Astrocyte (in vitro differentiated cells and primary cell): ENCODE results near the gene TBC1D14.

ENCODE experiments used
- EZH2 ChIP-seq: IDR thresholded peaks from 2 replicates; pipeline ENCODE4 v1.6.1; 2012; ENCODE audit warnings: mild to moderate bottlenecking, low read length, inconsistent platforms; ENCODE audit not compliant: insufficient read depth
- TF ChIP-seq, protein P1 (sequence below): IDR thresholded peaks from 2 replicates; pipeline ENCODE4 v1.5.1; 2011; ENCODE audit warnings: low read depth, mild to moderate bottlenecking, inconsistent platforms, low read length, moderate library complexity; ENCODE audit not compliant: insufficient read depth

- TF ChIP-seq, protein P1, sequence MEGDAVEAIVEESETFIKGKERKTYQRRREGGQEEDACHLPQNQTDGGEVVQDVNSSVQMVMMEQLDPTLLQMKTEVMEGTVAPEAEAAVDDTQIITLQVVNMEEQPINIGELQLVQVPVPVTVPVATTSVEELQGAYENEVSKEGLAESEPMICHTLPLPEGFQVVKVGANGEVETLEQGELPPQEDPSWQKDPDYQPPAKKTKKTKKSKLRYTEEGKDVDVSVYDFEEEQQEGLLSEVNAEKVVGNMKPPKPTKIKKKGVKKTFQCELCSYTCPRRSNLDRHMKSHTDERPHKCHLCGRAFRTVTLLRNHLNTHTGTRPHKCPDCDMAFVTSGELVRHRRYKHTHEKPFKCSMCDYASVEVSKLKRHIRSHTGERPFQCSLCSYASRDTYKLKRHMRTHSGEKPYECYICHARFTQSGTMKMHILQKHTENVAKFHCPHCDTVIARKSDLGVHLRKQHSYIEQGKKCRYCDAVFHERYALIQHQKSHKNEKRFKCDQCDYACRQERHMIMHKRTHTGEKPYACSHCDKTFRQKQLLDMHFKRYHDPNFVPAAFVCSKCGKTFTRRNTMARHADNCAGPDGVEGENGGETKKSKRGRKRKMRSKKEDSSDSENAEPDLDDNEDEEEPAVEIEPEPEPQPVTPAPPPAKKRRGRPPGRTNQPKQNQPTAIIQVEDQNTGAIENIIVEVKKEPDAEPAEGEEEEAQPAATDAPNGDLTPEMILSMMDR, result no peak
- TF ChIP-seq EZH2, result no peak
Observed at GRCh38 chr4:7024336-7024890, 114.8 kb downstream of the TBC1D14 start.
